GM13976 (cell line): ENCODE data around the gene SCML1.

Experiments used
- DNase-seq: peaks from one replicate; pipeline ENCODE4 v3.0.0; 2012; ENCODE audit warnings: low spot score
- in situ Hi-C: fragments of 300-500 bp; cut with MboI; formaldehyde crosslinking; loops from one replicate; pipeline ENCODE4 v1.12.0; 2022; ENCODE audit warnings: low sequenced_read_pairs, mixed read lengths, inconsistent platforms; ENCODE audit not compliant: unreplicated experiment
- TF ChIP-seq, protein P1 (sequence below): IDR thresholded peaks from 2 replicates; pipeline ENCODE4 v1.5.1; 2012; ENCODE audit warnings: borderline replicate concordance, mild to moderate bottlenecking; ENCODE audit not compliant: insufficient read depth; ENCODE audit errors: extremely low read depth, missing control alignments, control extremely low read depth

The SCML1 gene

DNA sequence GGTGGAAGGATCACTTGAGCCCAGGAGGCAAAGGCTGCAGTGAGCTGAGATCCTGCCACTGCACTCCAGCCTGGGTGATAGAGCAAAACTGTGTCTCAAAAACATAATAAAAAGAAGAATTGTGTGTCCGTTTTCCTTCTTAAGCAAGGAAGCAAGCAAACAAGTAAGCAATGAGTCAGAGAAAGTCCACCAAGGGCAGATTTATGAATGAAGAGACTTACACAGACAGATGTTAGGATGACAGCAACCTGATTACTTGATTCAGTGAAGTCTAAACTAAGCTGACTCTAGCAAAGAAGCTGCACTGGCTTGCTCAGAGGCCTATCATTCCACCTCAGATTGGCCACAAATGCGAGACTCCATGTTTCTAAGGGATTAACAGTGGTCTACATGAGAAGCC lies 34.1 kb upstream of the SCML1 start:
- no peak for DNase-seq
- TF ChIP-seq, protein P1, sequence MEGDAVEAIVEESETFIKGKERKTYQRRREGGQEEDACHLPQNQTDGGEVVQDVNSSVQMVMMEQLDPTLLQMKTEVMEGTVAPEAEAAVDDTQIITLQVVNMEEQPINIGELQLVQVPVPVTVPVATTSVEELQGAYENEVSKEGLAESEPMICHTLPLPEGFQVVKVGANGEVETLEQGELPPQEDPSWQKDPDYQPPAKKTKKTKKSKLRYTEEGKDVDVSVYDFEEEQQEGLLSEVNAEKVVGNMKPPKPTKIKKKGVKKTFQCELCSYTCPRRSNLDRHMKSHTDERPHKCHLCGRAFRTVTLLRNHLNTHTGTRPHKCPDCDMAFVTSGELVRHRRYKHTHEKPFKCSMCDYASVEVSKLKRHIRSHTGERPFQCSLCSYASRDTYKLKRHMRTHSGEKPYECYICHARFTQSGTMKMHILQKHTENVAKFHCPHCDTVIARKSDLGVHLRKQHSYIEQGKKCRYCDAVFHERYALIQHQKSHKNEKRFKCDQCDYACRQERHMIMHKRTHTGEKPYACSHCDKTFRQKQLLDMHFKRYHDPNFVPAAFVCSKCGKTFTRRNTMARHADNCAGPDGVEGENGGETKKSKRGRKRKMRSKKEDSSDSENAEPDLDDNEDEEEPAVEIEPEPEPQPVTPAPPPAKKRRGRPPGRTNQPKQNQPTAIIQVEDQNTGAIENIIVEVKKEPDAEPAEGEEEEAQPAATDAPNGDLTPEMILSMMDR, result no peak
- in situ Hi-C loops, result no loop called here

DNA sequence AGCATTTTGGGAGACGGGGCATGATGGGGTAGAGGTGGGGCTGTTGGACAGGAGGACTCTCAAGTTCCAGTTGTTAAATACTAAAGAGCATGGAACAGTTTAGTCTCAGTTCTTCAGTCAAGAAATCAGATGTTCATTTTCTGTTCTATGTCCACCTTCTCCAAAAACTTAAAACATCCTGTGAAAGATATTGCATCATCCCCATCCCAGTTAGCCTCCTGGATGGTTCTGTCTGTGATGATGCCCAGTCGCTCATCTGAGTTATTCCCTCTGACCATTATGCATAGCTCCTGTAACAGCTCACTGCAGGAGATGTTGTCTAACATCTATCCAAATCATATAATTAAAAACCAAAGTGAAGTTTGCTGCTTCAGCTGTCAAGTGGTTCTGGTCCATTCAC lies 32.1 kb upstream of the SCML1 start:
- DNase-seq, result no peak
- in situ Hi-C loops, result no loop called here
- TF ChIP-seq, protein P1, result no peak

DNA sequence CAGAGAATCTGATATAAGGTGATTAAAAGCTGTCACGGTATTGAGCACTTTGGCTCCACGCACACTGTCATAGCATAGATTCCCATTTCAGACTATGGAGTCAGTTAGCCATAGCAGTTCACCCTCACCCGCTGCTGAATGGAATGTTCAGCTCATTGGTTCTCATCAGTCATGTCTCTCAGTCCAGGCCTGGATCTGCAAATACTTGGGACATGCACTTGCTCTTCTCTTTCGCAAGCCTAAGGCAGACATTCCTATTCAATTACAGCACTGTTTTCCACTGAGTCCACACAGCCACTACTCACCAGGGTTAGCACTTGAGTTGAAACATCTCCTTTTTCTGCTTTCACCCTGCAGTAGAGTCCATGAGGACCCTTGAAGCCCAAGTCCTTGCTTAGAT lies 30.6 kb upstream of the SCML1 start:
- DNase-seq, result no peak
- in situ Hi-C loops, result no loop called here
- TF ChIP-seq, protein P1, result no peak

DNA sequence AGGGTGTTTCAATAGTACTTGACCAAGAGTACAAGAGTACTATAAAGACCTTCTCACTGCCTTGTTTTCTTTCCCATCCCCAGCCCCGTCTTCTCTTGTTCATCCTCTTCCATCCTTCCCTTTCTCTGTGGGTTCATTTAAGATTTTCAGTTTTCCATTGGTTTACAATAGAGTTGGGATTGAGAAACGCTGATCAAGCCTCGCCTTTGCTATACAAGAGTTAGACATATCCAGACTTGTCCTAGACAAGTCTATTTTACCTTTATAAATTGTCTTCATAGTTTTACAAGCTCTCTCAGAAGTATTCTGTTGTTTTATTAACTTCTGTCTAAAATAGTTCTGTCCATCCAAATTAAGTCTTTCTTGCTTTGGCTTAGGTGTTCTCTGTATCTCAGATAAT lies 29.6 kb upstream of the SCML1 start:
- no peak for DNase-seq
- in situ Hi-C loops, result no loop called here
- TF ChIP-seq, protein P1, result no peak

DNA sequence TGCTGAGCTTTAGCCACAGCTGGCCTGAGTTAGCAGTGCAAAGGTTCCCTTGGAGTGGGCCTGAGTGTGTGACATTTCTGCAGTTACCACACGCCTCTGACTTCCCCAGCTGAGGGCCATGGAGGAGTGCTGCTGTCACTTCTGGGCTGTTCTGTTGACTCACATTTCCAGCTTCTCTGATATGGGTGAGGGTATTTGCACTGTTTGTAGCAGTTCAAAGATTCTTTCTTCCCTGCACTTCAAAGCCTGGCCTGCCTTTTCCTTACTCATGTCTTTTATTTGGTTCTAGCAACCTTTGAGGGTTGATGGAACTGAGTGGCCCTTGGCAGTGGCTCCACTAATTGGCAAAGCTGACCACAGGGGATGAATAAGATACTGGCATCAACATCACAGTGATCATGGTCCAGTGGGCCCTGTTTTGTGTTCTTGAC lies 26.4 kb upstream of the SCML1 start:
- DNase-seq, result no peak
- TF ChIP-seq, protein P1, result no peak
- in situ Hi-C loops, result no loop called here

DNA sequence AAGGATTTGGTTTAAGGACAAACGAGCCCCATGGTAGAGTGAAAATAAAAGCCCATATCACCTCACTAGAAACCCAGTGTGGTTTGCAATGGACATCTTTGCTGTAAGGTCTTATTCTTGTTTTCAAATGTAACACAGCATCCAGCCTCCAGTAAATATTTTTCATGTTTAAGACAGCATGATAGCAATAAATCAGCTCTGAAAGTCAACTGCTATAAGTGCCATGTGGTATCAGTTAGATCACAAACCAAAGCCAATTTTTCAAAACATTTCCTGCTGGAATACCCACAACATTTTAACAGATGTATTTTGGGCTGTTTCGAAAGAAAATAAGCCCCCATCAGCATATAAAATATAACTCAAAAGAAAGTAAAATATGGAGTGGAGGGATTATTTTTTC lies 24.0 kb upstream of the SCML1 start:
- TF ChIP-seq, protein P1, result no peak
- in situ Hi-C loops, result no loop called here
- DNase-seq, result no peak

DNA sequence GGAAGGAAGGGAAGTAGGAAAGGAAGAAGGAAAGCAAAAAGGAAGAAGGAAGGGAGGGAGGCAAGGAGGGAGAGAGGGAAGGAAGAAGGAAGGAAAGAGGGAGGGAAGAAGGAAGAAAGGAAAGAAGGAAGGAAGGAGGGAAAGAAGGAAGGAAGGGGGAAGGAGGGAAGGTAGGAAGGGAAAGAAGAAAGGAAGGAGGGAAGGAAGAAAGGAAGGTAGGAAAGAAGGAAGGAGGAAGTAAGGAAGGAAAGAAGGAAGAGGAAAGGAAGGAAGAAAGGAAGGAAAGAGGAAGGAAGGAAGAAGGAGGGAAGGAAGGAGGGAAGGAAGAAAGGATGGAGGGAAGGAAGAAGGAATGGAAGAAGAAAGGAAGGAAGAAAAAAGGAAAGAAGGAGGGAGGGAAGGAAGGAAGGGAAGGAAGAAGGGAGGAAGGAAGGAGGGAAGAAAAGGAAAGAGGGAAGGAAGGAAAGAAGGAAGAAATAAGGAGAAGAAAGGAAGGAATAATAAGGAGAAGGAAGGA lies 18.6 kb upstream of the SCML1 start:
- in situ Hi-C loops, result no loop called here
- no peak for DNase-seq
- TF ChIP-seq, protein P1, result no peak
